ENCODE results near the gene BCKDHB.

DNA sequence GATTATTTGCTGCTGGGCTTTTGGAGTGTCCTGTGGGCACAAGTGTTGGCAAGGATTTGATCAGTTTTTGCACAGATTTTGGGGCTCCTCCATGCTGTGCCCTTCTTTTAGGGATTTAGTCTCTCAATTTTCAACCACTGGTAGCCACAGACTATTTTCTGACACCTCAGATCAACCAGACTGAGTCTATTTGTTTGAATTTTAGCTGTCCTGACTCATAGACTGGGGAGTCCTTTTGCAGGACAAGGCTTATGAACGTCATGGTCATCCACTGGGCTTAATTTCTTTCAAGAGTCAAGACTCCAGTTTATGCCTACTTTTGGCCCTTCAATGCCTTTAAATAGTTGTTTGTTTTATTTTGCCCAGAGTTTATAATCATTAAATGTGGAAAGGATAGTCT, 59.3 kb downstream of the BCKDHB start:
- TF ChIP-seq CTCF (IDR thresholded peaks at IDR 0.05) = no peak
- no peak for TF ChIP-seq EZH2 (IDR thresholded peaks at IDR 0.05; ENCODE audit: borderline replicate concordance, insufficient read depth, low read depth, low read length, poor library complexity, severe bottlenecking)

Data from B cell (primary cell).